Measurements from ENCODE around the gene PTGFRN.
"Not testable (repeated sequence)": the region's sequence is repeated elsewhere in the genome, so short reads cannot be mapped to it uniquely, and the experiment has no call there.

Gene PTGFRN

DNA sequence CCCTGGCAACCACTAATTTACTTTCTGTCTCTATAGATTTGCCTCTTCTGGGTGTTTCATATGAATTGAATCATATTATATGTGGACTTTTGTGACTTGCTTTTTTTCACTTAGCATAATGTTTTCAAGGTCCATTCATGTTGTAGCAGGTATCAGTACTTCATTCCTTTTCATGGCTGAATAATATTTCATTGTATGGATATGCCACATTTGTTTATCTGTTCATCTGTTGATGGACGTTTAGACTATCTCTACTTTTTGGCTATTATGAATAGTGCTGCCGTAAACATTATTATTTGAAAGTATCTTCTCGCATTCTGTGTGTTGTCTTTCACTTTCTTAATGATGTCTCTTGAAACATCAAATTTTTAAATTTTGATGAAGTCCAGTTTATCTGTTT lies 59.0 kb downstream of the PTGFRN start:
- Histone ChIP-seq H3K9ac (ENCODE audit: low read depth, low read length) (no peak overlapping the region), H3K36me3 (ENCODE audit: insufficient read depth, low read depth, low read length) (peaks cover 38% of the 10 kb centered on the region)

DNA sequence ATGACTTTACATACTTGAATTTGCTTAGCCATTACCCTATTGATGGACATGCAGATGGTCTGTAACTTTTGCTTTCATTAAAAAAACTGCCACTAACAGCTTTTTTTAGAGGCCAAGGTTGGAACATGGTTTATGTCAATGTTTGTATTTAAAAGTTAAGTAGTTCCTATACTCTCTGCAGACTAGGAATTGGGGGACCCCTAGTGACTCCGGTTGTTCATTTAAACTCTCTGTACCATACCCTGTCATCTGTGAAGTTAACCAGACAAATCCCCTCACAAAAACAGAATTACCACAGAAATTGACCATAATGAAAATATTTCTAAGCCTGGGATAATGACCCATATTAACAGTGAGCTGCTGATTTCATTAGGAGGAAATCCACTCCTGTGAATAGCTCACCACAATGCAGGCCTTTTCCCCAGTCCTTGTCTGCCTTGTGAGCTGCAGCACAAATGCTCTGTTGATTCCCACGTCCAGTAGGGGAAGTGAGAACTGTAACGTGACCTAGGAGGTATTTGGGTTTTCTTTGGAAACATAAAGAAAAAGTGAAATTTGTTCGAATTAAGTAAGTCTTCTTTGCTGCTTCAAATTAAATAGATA lies 61.6 kb downstream of the PTGFRN start:
- Histone ChIP-seq H3K9me3 (ENCODE audit: insufficient read depth, low read depth, low read length) (peaks cover 15% of the 10 kb centered on the region), H3K4me1 (ENCODE audit: insufficient read depth, low read length) (no peaks in the 10 kb centered on the region)

More for the DNA sequence above, 59.0 kb downstream of the PTGFRN start:
- no peaks in the 10 kb centered on the region for H3K4me1 ChIP-seq (ENCODE audit: insufficient read depth, low read length)
- no peak overlapping the region for H3K4me3 ChIP-seq (ENCODE audit: low read length)
- no peak overlapping the region for H3K27ac ChIP-seq (ENCODE audit: low read length)
- H3K9me3 ChIP-seq (ENCODE audit: insufficient read depth, low read depth, low read length) = peaks cover 2% of the 10 kb centered on the region; the same call in 1 of the 2 replicates
- H3K27me3 ChIP-seq (ENCODE audit: insufficient read depth, low read length) = no peaks in the 10 kb centered on the region

DNA sequence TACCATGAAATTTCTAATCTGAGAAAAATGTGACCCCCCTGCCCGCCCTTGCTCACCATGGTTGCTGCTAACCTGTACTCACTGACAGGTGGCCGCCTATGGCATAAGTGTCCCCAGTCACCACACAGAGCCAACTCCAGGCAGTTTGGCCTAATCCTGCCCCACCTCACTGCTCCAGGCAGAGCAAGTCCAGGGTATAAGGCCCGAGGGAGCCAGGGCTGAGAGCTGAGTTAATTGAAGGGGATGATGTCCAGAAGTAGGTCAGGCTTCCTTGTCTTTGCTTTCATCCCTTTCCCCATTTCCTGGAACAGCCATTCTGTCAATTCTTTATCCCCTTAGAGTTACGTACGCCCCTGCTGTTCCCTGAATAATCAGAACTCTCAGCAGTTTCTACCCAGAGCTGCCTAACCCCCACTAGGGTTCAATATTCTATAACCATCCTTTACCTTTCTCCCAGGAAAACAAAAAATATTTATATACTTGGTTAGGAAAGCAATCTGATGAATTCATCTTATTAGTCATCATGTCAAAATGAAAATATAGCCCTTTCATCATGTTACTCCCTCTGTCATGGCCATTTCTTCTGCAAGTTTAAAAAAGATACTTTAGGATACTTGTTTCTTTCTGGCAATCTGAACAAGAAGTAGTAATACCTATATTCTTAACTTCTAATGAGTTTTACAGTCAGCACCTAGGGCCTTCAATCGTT lies 62.4 kb downstream of the PTGFRN start:
- Histone ChIP-seq H3K4me1 (ENCODE audit: insufficient read depth, low read length) (no peaks in the 10 kb centered on the region), H3K36me3 (ENCODE audit: insufficient read depth, low read depth, low read length) (peaks cover 37% of the 10 kb centered on the region), H3K27ac (ENCODE audit: low read length) (no peak overlapping the region), H3K4me3 (ENCODE audit: low read length) (no peak overlapping the region), H3K27me3 (ENCODE audit: insufficient read depth, low read length) (no peaks in the 10 kb centered on the region), H3K9me3 (ENCODE audit: insufficient read depth, low read depth, low read length) (peaks cover 15% of the 10 kb centered on the region), H3K9ac (ENCODE audit: low read depth, low read length) (no peak overlapping the region)

More for the DNA sequence above, 61.6 kb downstream of the PTGFRN start:
- peaks cover 43% of the 10 kb centered on the region for H3K36me3 ChIP-seq (ENCODE audit: insufficient read depth, low read depth, low read length)
- no peak overlapping the region for H3K27ac ChIP-seq (ENCODE audit: low read length)
- no peak overlapping the region for H3K4me3 ChIP-seq (ENCODE audit: low read length)
- no peaks in the 10 kb centered on the region for H3K27me3 ChIP-seq (ENCODE audit: insufficient read depth, low read length)
- H3K9ac ChIP-seq (ENCODE audit: low read depth, low read length) = no peak overlapping the region

DNA sequence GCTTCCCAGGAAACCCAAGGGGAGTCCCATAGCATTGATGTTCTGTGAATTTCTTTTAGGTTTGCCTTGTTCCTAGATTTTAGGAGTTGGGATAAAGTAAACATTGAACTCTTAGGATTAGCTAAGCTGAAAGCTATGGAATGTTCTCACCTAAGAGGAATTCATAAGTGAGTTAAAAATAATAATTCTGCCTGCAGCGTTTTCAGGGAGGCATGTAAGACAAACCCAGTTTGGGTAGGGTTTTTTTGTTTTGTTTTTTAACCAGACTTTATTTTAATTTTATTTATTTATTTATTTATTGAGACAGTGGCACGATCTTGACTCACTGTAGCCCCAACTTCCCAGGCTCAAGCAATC lies 62.9 kb downstream of the PTGFRN start:
- peaks cover 15% of the 10 kb centered on the region for H3K9me3 ChIP-seq (ENCODE audit: insufficient read depth, low read depth, low read length)
- H3K36me3 ChIP-seq (ENCODE audit: insufficient read depth, low read depth, low read length) = peaks cover 31% of the 10 kb centered on the region
- no peak overlapping the region for H3K9ac ChIP-seq (ENCODE audit: low read depth, low read length)
- H3K27ac ChIP-seq (ENCODE audit: low read length) = no peak overlapping the region
- no peaks in the 10 kb centered on the region for H3K4me1 ChIP-seq (ENCODE audit: insufficient read depth, low read length)
- H3K4me3 ChIP-seq (ENCODE audit: low read length) = no peak overlapping the region
- no peaks in the 10 kb centered on the region for H3K27me3 ChIP-seq (ENCODE audit: insufficient read depth, low read length)

GRCh38 chr1:116980309-116980708 lies 70.6 kb downstream of the PTGFRN start:
- not testable (repeated sequence) for H3K9ac ChIP-seq (ENCODE audit: low read depth, low read length); H3K4me3 ChIP-seq (ENCODE audit: low read length); H3K27ac ChIP-seq (ENCODE audit: low read length); H3K9me3 ChIP-seq (ENCODE audit: insufficient read depth, low read depth, low read length); H3K27me3 ChIP-seq (ENCODE audit: insufficient read depth, low read length); H3K4me1 ChIP-seq (ENCODE audit: insufficient read depth, low read length)
- peaks cover 16% of the 10 kb centered on the region; the same call in 1 of the 2 replicates for H3K36me3 ChIP-seq (ENCODE audit: insufficient read depth, low read depth, low read length)

DNA sequence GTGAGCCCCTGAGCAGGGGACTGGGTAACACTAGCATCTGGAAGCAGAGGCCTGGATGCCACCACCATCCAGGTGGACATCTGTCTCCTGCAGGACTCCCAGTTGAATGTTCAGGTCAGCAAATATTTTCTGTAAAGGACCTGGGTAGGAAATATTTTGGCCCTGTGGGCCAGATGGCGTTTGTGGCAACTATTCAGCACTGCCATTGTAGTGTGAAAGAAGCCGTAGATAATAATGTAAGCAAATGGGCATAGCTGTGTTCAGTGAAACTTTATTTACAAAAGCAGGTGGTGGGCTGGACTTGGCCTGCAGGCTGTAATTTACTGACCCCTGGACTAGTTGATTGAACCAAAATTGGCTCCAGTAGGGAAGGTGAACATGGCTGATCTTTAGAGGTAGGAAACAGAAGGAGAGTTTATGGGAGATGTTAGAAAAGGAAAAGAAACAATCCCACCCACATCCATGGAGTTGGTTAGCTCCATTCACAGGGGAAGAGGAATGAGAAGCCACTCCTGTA lies 71.9 kb downstream of the PTGFRN start:
- H3K9ac ChIP-seq (ENCODE audit: low read depth, low read length) = no peak overlapping the region
- no peak overlapping the region for H3K27ac ChIP-seq (ENCODE audit: low read length)
- H3K4me3 ChIP-seq (ENCODE audit: low read length) = no peak overlapping the region
- no peaks in the 10 kb centered on the region for H3K27me3 ChIP-seq (ENCODE audit: insufficient read depth, low read length)
- H3K9me3 ChIP-seq (ENCODE audit: insufficient read depth, low read depth, low read length) = no peaks in the 10 kb centered on the region
- H3K4me1 ChIP-seq (ENCODE audit: insufficient read depth, low read length) = no peaks in the 10 kb centered on the region
- 0 out of 2 replicates have a peak, but pooled peaks cover 10% of the 10 kb centered on the region for H3K36me3 ChIP-seq (ENCODE audit: insufficient read depth, low read depth, low read length)

DNA sequence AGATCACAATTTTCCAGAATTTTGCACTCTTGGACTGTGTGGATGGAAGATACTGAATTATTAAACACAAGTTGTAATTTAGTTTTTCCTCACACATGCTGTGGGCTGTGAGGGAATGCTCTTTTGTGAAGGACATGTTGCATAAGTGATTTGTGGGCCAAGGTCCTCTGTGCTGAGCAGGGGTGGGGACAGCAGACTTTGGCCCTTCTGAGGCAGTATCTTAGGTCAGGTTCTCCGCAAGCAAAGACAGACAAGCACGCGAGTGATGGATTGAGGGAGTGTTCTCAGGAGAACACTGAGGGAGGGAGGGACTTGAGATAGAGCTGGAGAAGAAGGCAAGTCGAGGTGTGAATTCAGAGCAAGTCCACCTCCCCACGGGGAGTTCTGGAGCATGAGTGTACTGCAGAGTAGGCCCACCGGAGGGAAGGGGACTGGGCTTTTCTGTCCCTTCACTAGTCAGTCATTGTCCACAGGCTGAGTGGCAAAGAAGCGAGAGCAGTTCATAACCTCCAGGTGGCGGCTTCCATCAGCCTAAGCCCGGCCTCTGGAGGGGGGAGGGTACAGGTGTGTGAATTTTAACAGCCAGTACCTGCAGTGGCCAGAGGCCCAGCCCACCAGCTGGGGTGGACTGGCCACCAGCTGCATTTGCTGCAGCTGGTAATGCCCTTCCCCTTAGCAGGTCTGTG lies 72.7 kb downstream of the PTGFRN start:
- H3K36me3 ChIP-seq (ENCODE audit: insufficient read depth, low read depth, low read length) = 0 out of 2 replicates have a peak, but pooled peaks cover 14% of the 10 kb centered on the region

GRCh38 chr1:116983112-116983511 lies 73.4 kb downstream of the PTGFRN start:
- H3K36me3 ChIP-seq (ENCODE audit: insufficient read depth, low read depth, low read length) = peaks cover 14% of the 10 kb centered on the region; the same call in 1 of the 2 replicates
- no peak overlapping the region for H3K9ac ChIP-seq (ENCODE audit: low read depth, low read length)
- no peak overlapping the region for H3K4me3 ChIP-seq (ENCODE audit: low read length)
- no peaks in the 10 kb centered on the region for H3K4me1 ChIP-seq (ENCODE audit: insufficient read depth, low read length)
- no peaks in the 10 kb centered on the region for H3K9me3 ChIP-seq (ENCODE audit: insufficient read depth, low read depth, low read length)
- H3K27ac ChIP-seq (ENCODE audit: low read length) = no peak overlapping the region
- no peaks in the 10 kb centered on the region for H3K27me3 ChIP-seq (ENCODE audit: insufficient read depth, low read length)

More for the DNA sequence above, 72.7 kb downstream of the PTGFRN start:
- H3K27ac ChIP-seq (ENCODE audit: low read length) = no peak overlapping the region
- H3K9me3 ChIP-seq (ENCODE audit: insufficient read depth, low read depth, low read length) = no peaks in the 10 kb centered on the region
- no peaks in the 10 kb centered on the region for H3K27me3 ChIP-seq (ENCODE audit: insufficient read depth, low read length)
- H3K4me3 ChIP-seq (ENCODE audit: low read length) = no peak overlapping the region
- no peaks in the 10 kb centered on the region for H3K4me1 ChIP-seq (ENCODE audit: insufficient read depth, low read length)
- no peak overlapping the region for H3K9ac ChIP-seq (ENCODE audit: low read depth, low read length)

DNA sequence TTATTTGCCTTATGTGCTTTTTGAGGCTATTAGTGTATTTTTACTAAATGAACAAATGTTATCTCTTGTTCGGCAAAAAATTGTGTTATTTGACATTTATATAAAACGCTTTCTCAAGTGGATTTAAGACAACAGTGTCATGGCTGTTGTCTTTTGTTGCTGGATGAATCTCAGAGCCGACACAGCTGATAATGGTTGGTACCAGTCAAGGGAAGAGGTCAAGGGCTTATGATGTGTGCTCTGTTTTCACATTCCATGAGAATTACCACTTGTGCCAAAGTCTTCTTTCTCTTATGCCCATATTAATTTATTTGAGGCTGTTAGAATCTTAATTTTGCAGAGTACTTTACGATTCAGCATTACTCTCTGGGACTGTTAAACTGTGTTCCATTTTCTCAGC lies 74.0 kb downstream of the PTGFRN start:
- Histone ChIP-seq H3K9me3 (ENCODE audit: insufficient read depth, low read depth, low read length) (no peaks in the 10 kb centered on the region), H3K36me3 (ENCODE audit: insufficient read depth, low read depth, low read length) (peaks cover 14% of the 10 kb centered on the region; the same call in 1 of the 2 replicates)

GRCh38 chr1:116984406-116985160 lies 74.9 kb downstream of the PTGFRN start:
- H3K9me3 ChIP-seq (ENCODE audit: insufficient read depth, low read depth, low read length) = no peaks in the 10 kb centered on the region
- peaks cover 14% of the 10 kb centered on the region; the same call in 1 of the 2 replicates for H3K36me3 ChIP-seq (ENCODE audit: insufficient read depth, low read depth, low read length)
- no peaks in the 10 kb centered on the region for H3K27me3 ChIP-seq (ENCODE audit: insufficient read depth, low read length)
- no peaks in the 10 kb centered on the region for H3K4me1 ChIP-seq (ENCODE audit: insufficient read depth, low read length)
- H3K9ac ChIP-seq (ENCODE audit: low read depth, low read length) = no peak overlapping the region
- H3K27ac ChIP-seq (ENCODE audit: low read length) = no peak overlapping the region
- H3K4me3 ChIP-seq (ENCODE audit: low read length) = no peak overlapping the region

More for the DNA sequence above, 74.0 kb downstream of the PTGFRN start:
- no peak overlapping the region for H3K27ac ChIP-seq (ENCODE audit: low read length)
- no peak overlapping the region for H3K9ac ChIP-seq (ENCODE audit: low read depth, low read length)
- H3K4me3 ChIP-seq (ENCODE audit: low read length) = no peak overlapping the region
- H3K4me1 ChIP-seq (ENCODE audit: insufficient read depth, low read length) = no peaks in the 10 kb centered on the region
- H3K27me3 ChIP-seq (ENCODE audit: insufficient read depth, low read length) = no peaks in the 10 kb centered on the region
